Measurements from ENCODE around the gene SLC9A9. TPM values are rescaled to one million over a fixed set of nuclear protein-coding genes. Genes with fewer than 3 reads are reported as not detected.

SLC9A9 gene
- total RNA-seq, 4 donors from 2014 or later = 1.1 to 15.9 (median 9.7) TPM

DNA sequence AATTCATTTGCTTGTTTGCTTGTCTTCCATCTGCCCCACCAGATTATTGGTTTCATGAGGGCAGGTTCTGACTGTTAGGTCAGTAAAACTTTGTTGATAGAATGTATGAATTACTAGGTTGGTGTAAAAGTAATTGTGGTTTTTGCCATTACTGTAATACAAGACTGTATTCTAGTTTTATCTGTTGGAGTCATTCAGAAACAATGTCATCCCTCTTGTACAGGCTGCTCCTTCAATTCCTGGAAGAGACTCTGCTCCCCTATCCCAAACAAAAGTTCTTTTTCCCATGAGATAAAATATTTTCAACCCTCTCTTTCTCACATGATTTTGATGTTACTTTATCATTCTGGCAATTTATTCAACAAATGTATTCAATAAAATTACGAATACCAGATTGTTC is 613.7 kb downstream of the SLC9A9 start:
- H3K9me3 ChIP-seq = no peaks in the 10 kb centered on the region
- TF ChIP-seq POLR2A (IDR thresholded peaks at IDR 0.05) = no peak
- TF ChIP-seq CTCF (IDR thresholded peaks at IDR 0.05) = no peak
- TF ChIP-seq EP300 (IDR thresholded peaks at IDR 0.05; ENCODE audit: low read depth) = no peak
- no peak for TF ChIP-seq POLR2AphosphoS5 (IDR thresholded peaks at IDR 0.05)
- WGBS, 2 donors (ENCODE audit: low coverage in 1 of 2) = 80 to 88% methylated on average over 1 of the region's 1 CpG
- no peaks in the 10 kb centered on the region for H3K27me3 ChIP-seq
- no peaks in the 10 kb centered on the region for H3K4me1 ChIP-seq
- intact Hi-C loops (cut with DNase I; ENCODE audit: low total_unique reads) (no loop called here), in situ Hi-C loops (cut with MboI; ENCODE audit: low pct_ligation_motif_present in 1 of 4, low pct_unique_long_range_greater_than_20kb in 1 of 4, low sequenced_read_pairs in 3 of 4) (no loop called here)
- DNase-seq = no peak
- H3K4me3 ChIP-seq = no peak overlapping the region
- H3K36me3 ChIP-seq = no peaks in the 10 kb centered on the region
- H3K27ac ChIP-seq = no peak overlapping the region

DNA sequence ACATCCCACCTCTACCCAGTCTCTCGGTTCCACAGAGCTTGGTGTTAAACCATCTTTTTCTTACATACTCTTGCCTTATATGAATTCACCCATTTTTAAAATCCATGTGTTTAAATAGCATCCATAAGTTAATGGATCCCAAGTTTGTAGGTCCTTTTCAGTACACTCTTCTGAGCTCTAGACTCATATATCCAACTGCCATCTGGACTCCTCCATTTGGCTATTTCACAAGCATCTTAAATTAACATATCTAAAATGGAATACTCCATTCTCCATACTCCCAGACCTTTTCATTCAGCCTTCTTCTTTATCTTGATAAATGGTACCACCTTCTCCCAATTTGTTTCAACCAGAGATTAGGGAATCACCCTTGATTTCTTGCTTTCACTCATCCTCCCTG is 615.3 kb downstream of the SLC9A9 start:
- intact Hi-C loops (cut with DNase I; ENCODE audit: low total_unique reads) = no loop called here
- WGBS, 2 donors (ENCODE audit: low coverage in 1 of 2) = 71 to 89% methylated on average over 1 of the region's 1 CpG
- H3K9me3 ChIP-seq = no peaks in the 10 kb centered on the region
- no peak for DNase-seq
- H3K4me3 ChIP-seq = no peak overlapping the region
- TF ChIP-seq CTCF (IDR thresholded peaks at IDR 0.05) (no peak), EP300 (IDR thresholded peaks at IDR 0.05; ENCODE audit: low read depth) (no peak), POLR2A (IDR thresholded peaks at IDR 0.05) (no peak), POLR2AphosphoS5 (IDR thresholded peaks at IDR 0.05) (no peak)
- H3K27me3 ChIP-seq = no peaks in the 10 kb centered on the region
- no peaks in the 10 kb centered on the region for H3K4me1 ChIP-seq
- no peaks in the 10 kb centered on the region for H3K36me3 ChIP-seq
- in situ Hi-C loops (cut with MboI; ENCODE audit: low pct_ligation_motif_present in 1 of 4, low pct_unique_long_range_greater_than_20kb in 1 of 4, low sequenced_read_pairs in 3 of 4) = no loop called here
- H3K27ac ChIP-seq = no peak overlapping the region

GRCh38 chr3:143228405-143228804 is 619.9 kb downstream of the SLC9A9 start:
- Histone ChIP-seq H3K36me3 (no peaks in the 10 kb centered on the region), H3K4me1 (peaks cover 0 to 4% (median 2%) of the 10 kb centered on the region in 4 donors), H3K27ac (no peak overlapping the region), H3K4me3 (no peak overlapping the region), H3K27me3 (no peaks in the 10 kb centered on the region), H3K9me3 (no peaks in the 10 kb centered on the region)
- no peak for TF ChIP-seq CTCF (IDR thresholded peaks at IDR 0.05)
- no peak for TF ChIP-seq POLR2AphosphoS5 (IDR thresholded peaks at IDR 0.05)
- no peak for TF ChIP-seq POLR2A (IDR thresholded peaks at IDR 0.05)
- no peak for TF ChIP-seq EP300 (IDR thresholded peaks at IDR 0.05; ENCODE audit: low read depth)
- WGBS, 2 donors (ENCODE audit: low coverage in 1 of 2) = 93% methylated on average over 12 of the region's 12 CpGs; no CpG with 5 or more reads in 1 of the 2 donors
- in situ Hi-C loops (cut with MboI; ENCODE audit: low pct_ligation_motif_present in 1 of 4, low pct_unique_long_range_greater_than_20kb in 1 of 4, low sequenced_read_pairs in 3 of 4) (no loop called here), intact Hi-C loops (cut with DNase I; ENCODE audit: low total_unique reads) (no loop called here)
- DNase-seq = no peak

DNA sequence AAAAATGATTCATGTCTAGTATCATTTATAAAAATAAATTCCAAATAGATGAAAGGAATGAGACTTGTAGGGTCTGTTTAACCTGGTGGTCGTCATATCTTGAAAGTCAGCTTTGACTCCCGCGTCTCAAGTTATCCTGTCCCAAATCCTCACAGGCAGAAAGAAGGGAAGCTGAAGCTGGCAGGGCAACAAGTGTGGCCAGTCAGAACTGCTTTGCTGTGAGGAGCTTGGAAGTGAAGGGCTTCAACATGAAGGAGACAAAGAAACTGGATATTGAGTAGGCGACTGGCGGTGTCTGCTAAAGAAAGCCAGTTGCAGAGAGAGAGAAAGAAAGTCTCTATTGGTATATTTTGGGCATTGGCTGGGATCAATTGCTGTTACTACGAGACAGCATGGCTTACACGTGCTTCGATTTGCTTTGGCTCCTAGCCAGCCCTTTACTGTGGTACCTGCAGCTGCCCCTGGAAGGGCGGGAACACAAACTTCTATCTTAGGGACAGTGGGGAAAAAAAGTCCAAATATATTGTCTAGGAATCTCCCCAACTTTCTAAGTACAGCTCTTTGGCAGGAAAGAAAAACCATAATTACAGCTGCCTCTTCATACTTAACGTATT is 621.5 kb downstream of the SLC9A9 start:
- WGBS, 2 donors (ENCODE audit: low coverage in 1 of 2) = 55 to 69% methylated on average over 10 of the region's 10 CpGs
- DNase-seq = peak; percentile 22
- in situ Hi-C loops (cut with MboI; ENCODE audit: low pct_ligation_motif_present in 1 of 4, low pct_unique_long_range_greater_than_20kb in 1 of 4, low sequenced_read_pairs in 3 of 4) = no loop called here
- H3K9me3 ChIP-seq = no peaks in the 10 kb centered on the region
- intact Hi-C loops (cut with DNase I; ENCODE audit: low total_unique reads) = no loop called here
- H3K36me3 ChIP-seq = no peaks in the 10 kb centered on the region
- no peak overlapping the region for H3K4me3 ChIP-seq
- no peak for TF ChIP-seq POLR2A (IDR thresholded peaks at IDR 0.05)
- no peak for TF ChIP-seq CTCF (IDR thresholded peaks at IDR 0.05)
- no peak for TF ChIP-seq POLR2AphosphoS5 (IDR thresholded peaks at IDR 0.05)
- no peak for TF ChIP-seq EP300 (IDR thresholded peaks at IDR 0.05; ENCODE audit: low read depth)
- no peaks in the 10 kb centered on the region for H3K27me3 ChIP-seq
- H3K27ac ChIP-seq = no peak overlapping the region
- peaks cover 0 to 4% (median 2%) of the 10 kb centered on the region in 4 donors for H3K4me1 ChIP-seq

All from transverse colon (tissue), 4 donors.